Right renal cortex interstitium (tissue), 3 donors: ENCODE results near the gene ADAM15. TPM values are rescaled to one million over a fixed set of nuclear protein-coding genes. Genes with fewer than 3 reads are reported as not detected.

Experiments
- DNase-seq, 3 donors: peaks; one replicate each; pipeline ENCODE4 v3.0.0-alpha.2; 2013; ENCODE audit warnings: low read depth in 3 of 3, low spot score in 2 of 3
- polyA plus RNA-seq, 3 donors: library from polyadenylated mRNA; unstranded; fragments of 120-200 nt; gene quantifications; one replicate each; pipeline ENCODE4 v1.2.1, GENCODE V29; 2013; ENCODE audit not compliant: insufficient read length in 3 of 3

The ADAM15 gene
- polyA plus RNA-seq, 3 donors = 36.5 to 37.6 (median 36.8) TPM

- DNase-seq = no peak
Measured at GRCh38 chr1:155012026-155012546, 39.0 kb upstream of the ADAM15 start.

- DNase-seq = no peak
Measured at GRCh38 chr1:155012776-155013602, 38.1 kb upstream of the ADAM15 start.

GRCh38 chr1:155013632-155014031, 37.5 kb upstream of the ADAM15 start:
- DNase-seq = no peak

GRCh38 chr1:155014709-155015508, 36.2 kb upstream of the ADAM15 start:
- DNase-seq = no peak

GRCh38 chr1:155015527-155016230, 35.4 kb upstream of the ADAM15 start:
- DNase-seq = no peak

- no peak for DNase-seq
Measured at GRCh38 chr1:155016231-155016831, 34.8 kb upstream of the ADAM15 start.

- DNase-seq = no peak
Measured at GRCh38 chr1:155017041-155017945, 33.8 kb upstream of the ADAM15 start.

- no peak for DNase-seq
Measured at GRCh38 chr1:155017946-155018316, 33.2 kb upstream of the ADAM15 start.

GRCh38 chr1:155018617-155019348, 32.3 kb upstream of the ADAM15 start:
- no peak for DNase-seq

- no peak for DNase-seq
Measured at GRCh38 chr1:155019377-155020245, 31.5 kb upstream of the ADAM15 start.

GRCh38 chr1:155022136-155022926, 28.8 kb upstream of the ADAM15 start:
- no peak for DNase-seq

- no peak for DNase-seq
Measured at GRCh38 chr1:155022927-155023236, 28.2 kb upstream of the ADAM15 start.

GRCh38 chr1:155023627-155024026, 27.5 kb upstream of the ADAM15 start:
- no peak for DNase-seq

GRCh38 chr1:155024315-155024714, 26.8 kb upstream of the ADAM15 start:
- no peak for DNase-seq

- no peak for DNase-seq
Measured at GRCh38 chr1:155026154-155026553, 25.0 kb upstream of the ADAM15 start.

- no peak for DNase-seq
Measured at GRCh38 chr1:155026588-155026987, 24.5 kb upstream of the ADAM15 start.

- DNase-seq = no peak
Measured at GRCh38 chr1:155029513-155030242, 21.4 kb upstream of the ADAM15 start.
